Measurements from ENCODE around the gene OPCML.

OPCML gene

DNA sequence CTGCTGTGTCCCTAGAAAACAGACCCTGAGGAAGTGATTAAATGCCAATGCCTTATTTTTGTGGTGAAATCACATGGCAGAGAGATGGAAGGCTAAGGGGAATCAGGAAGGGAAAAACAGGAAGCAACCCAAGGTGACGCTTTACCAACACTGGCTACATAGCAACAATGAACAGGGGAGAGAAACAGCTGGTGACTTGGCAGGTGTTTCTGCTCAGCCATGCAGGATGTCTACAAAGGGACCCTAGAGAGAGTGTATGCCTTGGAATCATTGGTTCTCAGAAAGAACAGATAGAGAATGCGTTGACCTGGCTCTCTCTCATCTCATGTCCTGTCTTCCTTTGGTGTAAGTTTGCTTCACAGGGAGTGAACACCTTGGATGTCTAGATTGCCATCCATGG is 911.9 kb downstream of the OPCML start:
- Mint-ChIP-seq H3K4me3 (no peak overlapping the region), H3K9me3 (peaks cover 39% of the 10 kb centered on the region), H3K4me1 (ENCODE audit: low read depth) (no peaks in the 10 kb centered on the region), H3K27me3 (no peaks in the 10 kb centered on the region), H3K27ac (no peak overlapping the region), H3K36me3 (ENCODE audit: low read depth) (no peaks in the 10 kb centered on the region)
- intact Hi-C loops (cut with micrococcal nuclease): no loop called here

DNA sequence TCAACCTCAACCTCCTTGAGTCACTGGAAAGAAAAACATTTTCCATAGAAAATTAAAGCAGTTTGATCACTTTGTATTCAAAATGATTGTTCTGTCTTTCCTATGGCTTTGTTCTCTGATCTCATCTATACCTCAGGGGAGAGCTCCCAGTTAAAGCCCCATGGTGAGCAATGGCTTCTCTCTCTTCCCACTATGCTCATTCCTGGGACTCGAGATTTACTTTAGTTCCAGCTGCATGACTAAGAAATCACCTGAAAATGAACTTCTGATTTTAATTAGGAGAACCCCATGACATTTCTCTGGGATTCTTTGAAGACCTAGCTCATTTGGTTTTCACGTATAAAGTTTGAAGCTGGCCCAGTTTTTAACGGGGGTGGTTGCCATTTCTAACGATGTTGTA is 921.5 kb downstream of the OPCML start:
- no peaks in the 10 kb centered on the region for H3K9me3 Mint-ChIP-seq
- H3K27ac Mint-ChIP-seq: no peak overlapping the region
- no peaks in the 10 kb centered on the region for H3K36me3 Mint-ChIP-seq (ENCODE audit: low read depth)
- no peak overlapping the region for H3K4me3 Mint-ChIP-seq
- H3K27me3 Mint-ChIP-seq: no peaks in the 10 kb centered on the region
- intact Hi-C loops (cut with micrococcal nuclease): no loop called here
- no peaks in the 10 kb centered on the region for H3K4me1 Mint-ChIP-seq (ENCODE audit: low read depth)

DNA sequence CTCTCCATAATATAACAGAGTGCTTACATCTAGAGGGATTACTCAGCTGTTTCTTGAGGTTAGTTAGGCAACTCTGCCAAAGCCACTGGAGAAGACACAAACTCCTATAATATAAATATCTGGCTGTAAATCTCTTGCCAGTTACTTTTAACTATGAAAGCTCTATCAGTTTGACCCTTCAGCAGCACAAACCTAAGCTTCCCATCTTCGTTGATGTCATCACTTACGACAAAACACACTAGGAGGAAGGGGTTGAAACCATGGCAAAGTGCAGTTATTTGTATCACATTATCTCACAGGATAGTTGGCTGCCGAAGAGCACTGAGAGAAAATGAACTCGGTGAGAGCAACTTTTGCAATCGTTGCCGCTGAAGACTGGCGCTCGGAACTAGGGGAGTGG is 922.1 kb downstream of the OPCML start:
- Mint-ChIP-seq H3K4me3 (no peak overlapping the region), H3K27me3 (no peaks in the 10 kb centered on the region), H3K9me3 (no peaks in the 10 kb centered on the region), H3K27ac (no peak overlapping the region), H3K36me3 (ENCODE audit: low read depth) (no peaks in the 10 kb centered on the region), H3K4me1 (ENCODE audit: low read depth) (no peaks in the 10 kb centered on the region)
- intact Hi-C loops (cut with micrococcal nuclease): no loop called here

- Mint-ChIP-seq H3K27me3 (no peaks in the 10 kb centered on the region), H3K4me3 (no peak overlapping the region), H3K9me3 (peaks cover 11% of the 10 kb centered on the region), H3K4me1 (ENCODE audit: low read depth) (no peaks in the 10 kb centered on the region), H3K36me3 (ENCODE audit: low read depth) (no peaks in the 10 kb centered on the region), H3K27ac (no peak overlapping the region)
- intact Hi-C loops (cut with micrococcal nuclease): no loop called here
These were observed 924.7 kb downstream of the OPCML start for GRCh38 chr11:132607575-132607974.

DNA sequence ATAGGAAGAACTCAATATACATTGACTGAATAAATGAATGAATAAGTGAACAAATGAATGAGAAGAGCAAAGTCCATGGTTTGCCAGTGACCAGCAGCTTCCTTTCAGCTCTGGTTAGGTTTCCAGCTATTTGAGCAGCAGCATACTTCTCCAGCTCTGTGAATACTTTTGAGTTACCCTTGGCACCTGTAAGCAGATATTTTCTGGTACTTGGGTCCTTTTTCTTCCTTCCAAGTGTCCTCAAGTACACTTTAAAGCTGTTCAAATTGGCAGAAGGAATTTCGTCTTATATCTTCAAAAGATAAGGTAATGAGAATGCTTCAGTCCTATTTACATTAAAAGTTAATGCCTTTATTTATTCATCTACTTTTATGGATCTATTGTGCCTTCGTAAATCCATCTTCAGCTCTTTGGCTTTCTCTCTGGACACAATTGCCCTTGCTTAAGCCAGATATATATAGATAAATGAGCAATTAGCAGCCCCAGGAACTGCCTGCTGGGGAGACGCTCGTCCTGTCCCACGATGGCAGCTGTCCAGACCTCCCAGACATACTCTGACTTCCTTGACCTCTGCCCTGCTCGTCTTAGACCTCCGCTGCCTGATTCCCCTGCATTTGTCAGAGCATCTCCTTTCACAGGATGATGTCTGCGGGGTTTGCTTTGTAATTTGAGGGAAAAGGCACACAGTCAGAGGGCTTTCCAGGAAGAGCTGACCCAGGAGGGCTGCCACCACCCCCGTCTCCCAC is 926.3 kb downstream of the OPCML start:
- H3K36me3 Mint-ChIP-seq (ENCODE audit: low read depth): no peaks in the 10 kb centered on the region
- intact Hi-C loops (cut with micrococcal nuclease): no loop called here

DNA sequence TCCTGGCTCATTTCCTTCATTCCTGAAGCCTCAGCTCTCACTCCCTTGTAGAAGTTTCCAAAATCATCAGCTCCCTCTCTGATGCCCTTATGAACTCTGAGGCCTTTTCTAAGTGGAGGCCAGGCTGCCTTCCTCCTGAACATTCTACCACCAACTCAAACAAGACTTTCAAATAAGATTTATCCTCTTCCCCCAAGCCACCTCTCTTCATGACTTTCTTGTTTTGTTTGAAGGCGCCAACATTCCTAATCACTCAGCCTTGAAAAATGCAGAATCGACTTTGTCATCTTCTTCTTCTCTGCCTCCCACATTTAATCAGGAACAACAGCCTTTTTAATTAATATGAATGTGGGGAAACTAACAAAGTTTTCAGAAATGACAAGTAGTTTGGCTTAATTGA is 927.9 kb downstream of the OPCML start:
- peaks cover 11% of the 10 kb centered on the region for H3K9me3 Mint-ChIP-seq
- no peaks in the 10 kb centered on the region for H3K36me3 Mint-ChIP-seq (ENCODE audit: low read depth)
- H3K27me3 Mint-ChIP-seq: no peaks in the 10 kb centered on the region
- H3K27ac Mint-ChIP-seq: no peak overlapping the region
- no peaks in the 10 kb centered on the region for H3K4me1 Mint-ChIP-seq (ENCODE audit: low read depth)
- intact Hi-C loops (cut with micrococcal nuclease): no loop called here
- no peak overlapping the region for H3K4me3 Mint-ChIP-seq

More for the DNA sequence above, 926.3 kb downstream of the OPCML start:
- H3K4me3 Mint-ChIP-seq: no peak overlapping the region
- no peaks in the 10 kb centered on the region for H3K27me3 Mint-ChIP-seq
- no peaks in the 10 kb centered on the region for H3K4me1 Mint-ChIP-seq (ENCODE audit: low read depth)
- H3K9me3 Mint-ChIP-seq: peaks cover 11% of the 10 kb centered on the region
- no peak overlapping the region for H3K27ac Mint-ChIP-seq

GRCh38 chr11:132601875-132602274 is 930.4 kb downstream of the OPCML start:
- H3K36me3 Mint-ChIP-seq (ENCODE audit: low read depth): no peaks in the 10 kb centered on the region
- H3K4me1 Mint-ChIP-seq (ENCODE audit: low read depth): no peaks in the 10 kb centered on the region
- intact Hi-C loops (cut with micrococcal nuclease): no loop called here
- H3K4me3 Mint-ChIP-seq: no peak overlapping the region
- peaks cover 11% of the 10 kb centered on the region for H3K9me3 Mint-ChIP-seq
- H3K27me3 Mint-ChIP-seq: no peaks in the 10 kb centered on the region
- no peak overlapping the region for H3K27ac Mint-ChIP-seq

DNA sequence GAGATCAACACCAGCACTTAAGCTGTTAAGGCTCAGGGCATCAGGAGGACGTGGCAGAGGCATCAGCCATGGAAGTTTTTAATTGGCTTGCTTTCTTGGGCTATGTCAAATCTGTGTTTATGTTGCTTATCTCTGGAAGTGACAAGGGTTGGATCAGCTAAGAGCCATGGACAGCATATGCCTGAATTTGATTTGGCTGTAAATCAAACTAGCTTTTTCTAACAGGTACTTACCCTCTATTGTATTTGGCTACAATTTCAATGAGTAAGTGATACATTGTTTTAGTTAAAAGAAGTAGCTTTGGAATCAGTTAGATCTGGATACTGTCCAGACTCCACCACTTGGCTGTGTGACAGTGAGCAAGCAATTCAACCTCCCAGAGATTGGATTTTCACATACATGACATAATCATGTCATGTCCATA is 936.6 kb downstream of the OPCML start:
- intact Hi-C loops (cut with micrococcal nuclease): no loop called here
- no peak overlapping the region for H3K4me3 Mint-ChIP-seq
- H3K36me3 Mint-ChIP-seq (ENCODE audit: low read depth): no peaks in the 10 kb centered on the region
- no peak overlapping the region for H3K27ac Mint-ChIP-seq
- H3K9me3 Mint-ChIP-seq: no peaks in the 10 kb centered on the region
- no peaks in the 10 kb centered on the region for H3K27me3 Mint-ChIP-seq
- no peaks in the 10 kb centered on the region for H3K4me1 Mint-ChIP-seq (ENCODE audit: low read depth)

DNA sequence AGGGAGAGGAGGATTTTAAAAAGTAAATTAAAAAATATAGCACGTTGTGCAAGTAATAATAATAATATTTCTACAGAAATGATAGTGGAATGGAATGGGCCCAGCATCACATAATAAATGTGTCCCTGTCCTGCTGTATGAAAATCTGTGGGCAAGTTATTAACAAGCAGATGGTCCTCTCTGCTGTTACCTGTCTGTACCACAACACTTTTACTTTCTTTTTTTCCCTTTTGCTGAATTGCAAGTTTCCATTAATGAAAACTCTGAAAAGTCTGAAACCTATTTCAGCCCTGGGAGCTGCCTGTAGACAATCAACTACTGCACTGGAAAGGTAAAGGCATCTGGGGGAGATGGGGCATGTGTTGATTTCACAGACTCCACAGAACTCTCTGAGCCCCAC is 937.1 kb downstream of the OPCML start:
- intact Hi-C loops (cut with micrococcal nuclease): no loop called here
- Mint-ChIP-seq H3K9me3 (no peaks in the 10 kb centered on the region), H3K27me3 (no peaks in the 10 kb centered on the region), H3K4me3 (no peak overlapping the region), H3K4me1 (ENCODE audit: low read depth) (no peaks in the 10 kb centered on the region), H3K36me3 (ENCODE audit: low read depth) (no peaks in the 10 kb centered on the region), H3K27ac (no peak overlapping the region)

- no peaks in the 10 kb centered on the region for H3K27me3 Mint-ChIP-seq
These were observed 941.3 kb downstream of the OPCML start for GRCh38 chr11:132590986-132591385.

DNA sequence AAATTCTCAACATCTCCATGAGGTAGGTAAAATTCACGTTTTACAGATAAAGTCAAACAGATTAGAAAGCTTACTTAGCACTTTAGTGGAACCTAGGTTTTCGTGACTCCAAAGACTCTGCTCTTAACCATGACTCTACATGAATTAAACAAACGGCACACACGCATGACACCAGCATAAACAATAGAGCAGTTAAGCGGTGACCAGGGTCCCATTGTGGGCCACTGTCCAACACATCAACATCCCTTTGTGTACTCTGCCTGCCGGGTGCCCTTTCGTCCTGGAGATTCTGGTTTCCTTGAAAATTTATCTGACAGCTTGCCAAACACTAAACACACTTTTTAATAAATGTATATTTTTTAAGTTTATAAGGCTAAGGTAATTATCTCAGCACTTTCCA is 941.7 kb downstream of the OPCML start:
- no peaks in the 10 kb centered on the region for H3K27me3 Mint-ChIP-seq
- intact Hi-C loops (cut with micrococcal nuclease): no loop called here
- H3K36me3 Mint-ChIP-seq (ENCODE audit: low read depth): no peaks in the 10 kb centered on the region

More at GRCh38 chr11:132590986-132591385, 941.3 kb downstream of the OPCML start:
- Mint-ChIP-seq H3K4me1 (ENCODE audit: low read depth) (no peaks in the 10 kb centered on the region), H3K27ac (no peak overlapping the region), H3K4me3 (no peak overlapping the region), H3K36me3 (ENCODE audit: low read depth) (no peaks in the 10 kb centered on the region), H3K9me3 (no peaks in the 10 kb centered on the region)
- intact Hi-C loops (cut with micrococcal nuclease): no loop called here

GRCh38 chr11:132589791-132590190 is 942.5 kb downstream of the OPCML start:
- Mint-ChIP-seq H3K27ac (no peak overlapping the region), H3K9me3 (no peaks in the 10 kb centered on the region), H3K27me3 (no peaks in the 10 kb centered on the region), H3K4me3 (no peak overlapping the region), H3K36me3 (ENCODE audit: low read depth) (no peaks in the 10 kb centered on the region), H3K4me1 (ENCODE audit: low read depth) (no peaks in the 10 kb centered on the region)
- intact Hi-C loops (cut with micrococcal nuclease): no loop called here

More for the DNA sequence above, 941.7 kb downstream of the OPCML start:
- Mint-ChIP-seq H3K4me1 (ENCODE audit: low read depth) (no peaks in the 10 kb centered on the region), H3K4me3 (no peak overlapping the region), H3K27ac (no peak overlapping the region), H3K9me3 (no peaks in the 10 kb centered on the region)

- no peak overlapping the region for H3K27ac Mint-ChIP-seq
- intact Hi-C loops (cut with micrococcal nuclease): no loop called here
- H3K4me3 Mint-ChIP-seq: no peak overlapping the region
- H3K36me3 Mint-ChIP-seq (ENCODE audit: low read depth): no peaks in the 10 kb centered on the region
- H3K4me1 Mint-ChIP-seq (ENCODE audit: low read depth): no peaks in the 10 kb centered on the region
- no peaks in the 10 kb centered on the region for H3K9me3 Mint-ChIP-seq
- no peaks in the 10 kb centered on the region for H3K27me3 Mint-ChIP-seq
These were observed 943.9 kb downstream of the OPCML start for GRCh38 chr11:132588366-132588765.

DNA sequence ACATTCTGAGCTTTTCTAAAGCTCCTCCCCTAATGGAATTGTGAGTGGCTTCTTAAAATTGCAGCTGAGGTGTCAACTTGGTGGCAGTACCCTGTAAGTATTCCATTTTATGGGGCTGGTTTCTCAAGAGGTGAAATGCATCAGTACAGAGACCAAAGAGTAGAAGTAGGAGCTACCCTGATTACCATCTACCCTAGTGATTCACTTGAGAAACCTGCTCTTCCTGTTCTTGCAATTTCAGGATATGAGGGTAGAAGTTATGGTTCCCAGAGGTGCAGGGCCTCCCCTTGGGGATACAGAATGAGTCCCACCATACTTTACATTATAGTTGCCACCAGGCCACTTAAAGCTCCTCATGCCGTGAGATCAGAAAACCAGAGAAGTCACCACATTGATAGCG is 944.6 kb downstream of the OPCML start:
- no peaks in the 10 kb centered on the region for H3K9me3 Mint-ChIP-seq
- no peaks in the 10 kb centered on the region for H3K4me1 Mint-ChIP-seq (ENCODE audit: low read depth)
- no peaks in the 10 kb centered on the region for H3K36me3 Mint-ChIP-seq (ENCODE audit: low read depth)
- intact Hi-C loops (cut with micrococcal nuclease): no loop called here
- no peak overlapping the region for H3K4me3 Mint-ChIP-seq
- no peaks in the 10 kb centered on the region for H3K27me3 Mint-ChIP-seq
- no peak overlapping the region for H3K27ac Mint-ChIP-seq

DNA sequence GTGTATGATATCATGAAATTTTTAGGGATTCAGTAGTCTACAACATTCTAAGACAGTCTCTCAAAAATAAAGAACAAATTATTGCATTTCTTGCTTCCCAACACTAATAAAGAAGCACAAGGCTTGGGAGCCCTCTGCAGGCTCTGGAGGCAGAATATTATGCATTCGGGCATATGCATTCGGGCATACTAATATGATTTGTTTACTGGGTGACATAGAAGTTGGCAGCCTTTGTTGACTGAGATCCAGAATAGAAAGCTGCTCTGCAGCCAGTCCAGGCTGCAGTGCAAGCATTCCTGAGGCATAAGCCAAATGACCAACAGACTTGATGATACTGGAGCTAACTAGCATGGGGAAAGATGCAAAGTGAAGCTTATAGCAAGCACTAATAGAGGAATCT is 945.5 kb downstream of the OPCML start:
- H3K27ac Mint-ChIP-seq: no peak overlapping the region
- no peaks in the 10 kb centered on the region for H3K27me3 Mint-ChIP-seq
- no peak overlapping the region for H3K4me3 Mint-ChIP-seq
- intact Hi-C loops (cut with micrococcal nuclease): no loop called here
- H3K9me3 Mint-ChIP-seq: no peaks in the 10 kb centered on the region
- H3K36me3 Mint-ChIP-seq (ENCODE audit: low read depth): no peaks in the 10 kb centered on the region
- H3K4me1 Mint-ChIP-seq (ENCODE audit: low read depth): no peaks in the 10 kb centered on the region

Data from dendritic cell treated with granulocyte-macrophage colony-stimulating factor and Interleukin-4, amounts not matched to agents 40 ng/mL and 50 ng/mL, for 4 days (primary cell).